ENCODE measurements around the gene KANSL1.

- TF ChIP-seq ATF2 (CRISPR knock-in tag; IDR thresholded peaks at IDR 0.05; ENCODE audit: borderline replicate concordance, low read depth): no peak
- no peak for TF ChIP-seq CTCF (IDR thresholded peaks at IDR 0.05)
- TF ChIP-seq ATF6 (CRISPR knock-in tag; IDR thresholded peaks at IDR 0.05): no peak
- no peak for TF ChIP-seq CREB1 (CRISPR knock-in tag; IDR thresholded peaks at IDR 0.05)
- TF ChIP-seq MAX (CRISPR knock-in tag; IDR thresholded peaks at IDR 0.05): no peak
These were observed 149.6 kb downstream of the KANSL1 start for GRCh38 chr17:46043606-46044005.

All from WTC11 (cell line).